Measurements from ENCODE around the gene PCDHGA6.
A peak's percentile ranks its signal among the peaks of the same experiment; 100 is the strongest.

PCDHGA6 gene

DNA sequence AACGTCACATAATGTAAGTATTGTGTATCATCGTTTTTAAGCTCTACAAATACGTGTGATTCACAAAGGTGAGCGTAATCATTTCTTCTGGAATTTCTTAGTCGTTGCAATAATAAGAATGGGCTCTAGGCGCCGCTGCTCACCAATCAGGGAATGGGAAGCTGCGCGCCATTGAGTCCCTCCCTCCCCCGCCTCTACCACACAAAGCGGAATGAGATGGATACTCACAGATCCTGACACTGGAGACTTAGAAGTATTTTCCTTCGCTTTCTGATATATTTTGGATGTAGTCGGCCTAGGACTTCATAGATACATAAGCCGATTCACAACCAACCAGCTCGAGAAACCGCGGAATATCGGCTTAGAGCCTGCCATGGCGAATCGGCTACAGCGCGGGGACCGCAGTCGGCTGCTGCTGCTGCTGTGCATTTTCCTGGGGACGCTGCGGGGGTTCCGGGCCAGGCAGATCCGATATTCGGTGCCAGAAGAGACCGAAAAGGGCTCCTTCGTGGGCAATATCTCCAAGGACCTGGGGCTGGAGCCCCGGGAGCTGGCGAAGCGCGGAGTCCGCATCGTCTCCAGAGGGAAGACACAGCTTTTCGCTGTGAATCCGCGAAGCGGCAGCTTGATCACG is 47.3 kb downstream of the PCDHGA6 start, which contains the start of gene PCDHGA11 (continued):
- TF ChIP-seq ZNF747 (tag by site-specific recombination; IDR thresholded peaks at IDR 0.05) (no peak), ZNF391 (tag by site-specific recombination; IDR thresholded peaks at IDR 0.05; ENCODE audit: borderline replicate concordance, low read depth) (no peak), ZBTB1 (tag by site-specific recombination; IDR thresholded peaks at IDR 0.05) (no peak), TRIM28 (IDR thresholded peaks at IDR 0.05; ENCODE audit: borderline replicate concordance, low read length) (no peak), ZNF658 (tag by site-specific recombination; IDR thresholded peaks at IDR 0.05) (no peak), ZNF571 (tag by site-specific recombination; IDR thresholded peaks at IDR 0.05) (no peak), ZNF138 (tag by site-specific recombination; IDR thresholded peaks at IDR 0.05; ENCODE audit: borderline replicate concordance) (no peak), ZFP41 (tag by site-specific recombination; IDR thresholded peaks at IDR 0.05; ENCODE audit: borderline replicate concordance) (no peak), ZNF112 (tag by site-specific recombination; IDR thresholded peaks at IDR 0.05) (no peak), ZNF555 (tag by site-specific recombination; conservative IDR thresholded peaks at IDR 0.05) (no peak), ZNF629 (tag by site-specific recombination; IDR thresholded peaks at IDR 0.05) (no peak; the same call in 1 of the 2 replicates), ZNF184 (tag by site-specific recombination; IDR thresholded peaks at IDR 0.05) (peak; percentile 33; the same call in 1 of the 2 replicates), ZNF558 (tag by site-specific recombination; IDR thresholded peaks at IDR 0.05) (0 out of 2 replicates have a peak, but pooled peaks have one; percentile 24), ZNF544 (tag by site-specific recombination; IDR thresholded peaks at IDR 0.05) (no peak), ZNF843 (tag by site-specific recombination; IDR thresholded peaks at IDR 0.05) (no peak), REPIN1 (tag by site-specific recombination; IDR thresholded peaks at IDR 0.05; ENCODE audit: low read depth) (no peak), ZNF548 (tag by site-specific recombination; IDR thresholded peaks at IDR 0.05) (no peak), GFI1B (tag by site-specific recombination; IDR thresholded peaks at IDR 0.05) (no peak), BCL11A (tag by site-specific recombination; IDR thresholded peaks at IDR 0.05; ENCODE audit: low read depth) (no peak), ZNF791 (tag by site-specific recombination; IDR thresholded peaks at IDR 0.05) (0 out of 2 replicates have a peak, but pooled peaks have one; percentile 26), RBAK (tag by site-specific recombination; IDR thresholded peaks at IDR 0.05) (no peak), ZNF433 (tag by site-specific recombination; IDR thresholded peaks at IDR 0.05; ENCODE audit: low read depth) (no peak), ZNF777 (tag by site-specific recombination; IDR thresholded peaks at IDR 0.05; ENCODE audit: borderline replicate concordance) (no peak), SALL2 (tag by site-specific recombination; IDR thresholded peaks at IDR 0.05; ENCODE audit: borderline replicate concordance) (no peak)
- TF ChIP-seq, protein P1, sequence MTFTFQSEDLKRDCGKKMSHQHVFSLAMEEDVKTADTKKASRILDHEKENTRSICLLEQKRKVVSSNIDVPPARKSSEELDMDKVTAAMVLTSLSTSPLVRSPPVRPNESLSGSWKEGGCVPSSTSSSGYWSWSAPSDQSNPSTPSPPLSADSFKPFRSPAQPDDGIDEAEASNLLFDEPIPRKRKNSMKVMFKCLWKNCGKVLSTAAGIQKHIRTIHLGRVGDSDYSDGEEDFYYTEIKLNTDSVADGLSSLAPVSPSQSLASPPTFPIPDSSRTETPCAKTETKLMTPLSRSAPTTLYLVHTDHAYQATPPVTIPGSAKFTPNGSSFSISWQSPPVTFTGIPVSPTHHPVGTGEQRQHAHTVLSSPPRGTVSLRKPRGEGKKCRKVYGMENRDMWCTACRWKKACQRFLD (tag by site-specific recombination; IDR thresholded peaks at IDR 0.05) = no peak
- TF ChIP-seq, protein P2, sequence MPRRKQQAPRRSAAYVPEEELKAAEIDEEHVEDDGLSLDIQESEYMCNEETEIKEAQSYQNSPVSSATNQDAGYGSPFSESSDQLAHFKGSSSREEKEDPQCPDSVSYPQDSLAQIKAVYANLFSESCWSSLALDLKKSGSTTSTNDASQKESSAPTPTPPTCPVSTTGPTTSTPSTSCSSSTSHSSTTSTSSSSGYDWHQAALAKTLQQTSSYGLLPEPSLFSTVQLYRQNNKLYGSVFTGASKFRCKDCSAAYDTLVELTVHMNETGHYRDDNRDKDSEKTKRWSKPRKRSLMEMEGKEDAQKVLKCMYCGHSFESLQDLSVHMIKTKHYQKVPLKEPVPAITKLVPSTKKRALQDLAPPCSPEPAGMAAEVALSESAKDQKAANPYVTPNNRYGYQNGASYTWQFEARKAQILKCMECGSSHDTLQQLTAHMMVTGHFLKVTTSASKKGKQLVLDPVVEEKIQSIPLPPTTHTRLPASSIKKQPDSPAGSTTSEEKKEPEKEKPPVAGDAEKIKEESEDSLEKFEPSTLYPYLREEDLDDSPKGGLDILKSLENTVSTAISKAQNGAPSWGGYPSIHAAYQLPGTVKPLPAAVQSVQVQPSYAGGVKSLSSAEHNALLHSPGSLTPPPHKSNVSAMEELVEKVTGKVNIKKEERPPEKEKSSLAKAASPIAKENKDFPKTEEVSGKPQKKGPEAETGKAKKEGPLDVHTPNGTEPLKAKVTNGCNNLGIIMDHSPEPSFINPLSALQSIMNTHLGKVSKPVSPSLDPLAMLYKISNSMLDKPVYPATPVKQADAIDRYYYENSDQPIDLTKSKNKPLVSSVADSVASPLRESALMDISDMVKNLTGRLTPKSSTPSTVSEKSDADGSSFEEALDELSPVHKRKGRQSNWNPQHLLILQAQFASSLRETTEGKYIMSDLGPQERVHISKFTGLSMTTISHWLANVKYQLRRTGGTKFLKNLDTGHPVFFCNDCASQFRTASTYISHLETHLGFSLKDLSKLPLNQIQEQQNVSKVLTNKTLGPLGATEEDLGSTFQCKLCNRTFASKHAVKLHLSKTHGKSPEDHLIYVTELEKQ (tag by site-specific recombination; IDR thresholded peaks at IDR 0.05; ENCODE audit: borderline replicate concordance) = no peak
- TF ChIP-seq, protein P3, sequence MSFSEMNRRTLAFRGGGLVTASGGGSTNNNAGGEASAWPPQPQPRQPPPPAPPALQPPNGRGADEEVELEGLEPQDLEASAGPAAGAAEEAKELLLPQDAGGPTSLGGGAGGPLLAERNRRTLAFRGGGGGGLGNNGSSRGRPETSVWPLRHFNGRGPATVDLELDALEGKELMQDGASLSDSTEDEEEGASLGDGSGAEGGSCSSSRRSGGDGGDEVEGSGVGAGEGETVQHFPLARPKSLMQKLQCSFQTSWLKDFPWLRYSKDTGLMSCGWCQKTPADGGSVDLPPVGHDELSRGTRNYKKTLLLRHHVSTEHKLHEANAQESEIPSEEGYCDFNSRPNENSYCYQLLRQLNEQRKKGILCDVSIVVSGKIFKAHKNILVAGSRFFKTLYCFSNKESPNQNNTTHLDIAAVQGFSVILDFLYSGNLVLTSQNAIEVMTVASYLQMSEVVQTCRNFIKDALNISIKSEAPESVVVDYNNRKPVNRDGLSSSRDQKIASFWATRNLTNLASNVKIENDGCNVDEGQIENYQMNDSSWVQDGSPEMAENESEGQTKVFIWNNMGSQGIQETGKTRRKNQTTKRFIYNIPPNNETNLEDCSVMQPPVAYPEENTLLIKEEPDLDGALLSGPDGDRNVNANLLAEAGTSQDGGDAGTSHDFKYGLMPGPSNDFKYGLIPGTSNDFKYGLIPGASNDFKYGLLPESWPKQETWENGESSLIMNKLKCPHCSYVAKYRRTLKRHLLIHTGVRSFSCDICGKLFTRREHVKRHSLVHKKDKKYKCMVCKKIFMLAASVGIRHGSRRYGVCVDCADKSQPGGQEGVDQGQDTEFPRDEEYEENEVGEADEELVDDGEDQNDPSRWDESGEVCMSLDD (tag by site-specific recombination; IDR thresholded peaks at IDR 0.05) = no peak
- TF ChIP-seq, protein P4, sequence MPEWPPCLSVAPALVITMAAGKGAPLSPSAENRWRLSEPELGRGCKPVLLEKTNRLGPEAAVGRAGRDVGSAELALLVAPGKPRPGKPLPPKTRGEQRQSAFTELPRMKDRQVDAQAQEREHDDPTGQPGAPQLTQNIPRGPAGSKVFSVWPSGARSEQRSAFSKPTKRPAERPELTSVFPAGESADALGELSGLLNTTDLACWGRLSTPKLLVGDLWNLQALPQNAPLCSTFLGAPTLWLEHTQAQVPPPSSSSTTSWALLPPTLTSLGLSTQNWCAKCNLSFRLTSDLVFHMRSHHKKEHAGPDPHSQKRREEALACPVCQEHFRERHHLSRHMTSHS (tag by site-specific recombination; IDR thresholded peaks at IDR 0.05) = no peak
- TF ChIP-seq, protein P5, sequence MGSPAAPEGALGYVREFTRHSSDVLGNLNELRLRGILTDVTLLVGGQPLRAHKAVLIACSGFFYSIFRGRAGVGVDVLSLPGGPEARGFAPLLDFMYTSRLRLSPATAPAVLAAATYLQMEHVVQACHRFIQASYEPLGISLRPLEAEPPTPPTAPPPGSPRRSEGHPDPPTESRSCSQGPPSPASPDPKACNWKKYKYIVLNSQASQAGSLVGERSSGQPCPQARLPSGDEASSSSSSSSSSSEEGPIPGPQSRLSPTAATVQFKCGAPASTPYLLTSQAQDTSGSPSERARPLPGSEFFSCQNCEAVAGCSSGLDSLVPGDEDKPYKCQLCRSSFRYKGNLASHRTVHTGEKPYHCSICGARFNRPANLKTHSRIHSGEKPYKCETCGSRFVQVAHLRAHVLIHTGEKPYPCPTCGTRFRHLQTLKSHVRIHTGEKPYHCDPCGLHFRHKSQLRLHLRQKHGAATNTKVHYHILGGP (tag by site-specific recombination; IDR thresholded peaks at IDR 0.05) = no peak

All from HEK293 (cell line).